Heart left ventricle (tissue), 13 donors: ENCODE data around the gene MVB12A.

Experiments used
- POLR2A ChIP-seq, 2 donors: fragments of 450-650 bp; IDR thresholded peaks; one replicate each; pipeline ENCODE4 v1.6.1; 2017; ENCODE audit warnings: antibody characterized with exemption in 2 of 2, mild to moderate bottlenecking in 2 of 2, moderate library complexity in 2 of 2
- TF ChIP-seq, protein P1 (sequence below), 12 donors: fragments of 200-600 bp; sonication (generic) in 4 of 12; IDR thresholded peaks; one replicate each; pipeline versions ENCODE4 v1.5.0 to v1.8.0; 2018 to 2022; ENCODE audit warnings: antibody characterized with exemption in 12 of 12, mild to moderate bottlenecking in 5 of 12
- donor health status: ischemic (EF 13 %, LVEDD 7.1; RV severe dilation, severe dysfunction).
- donor health status: DM: no; HTN: yes; CAD: no.
- donor health status: DM: no; HTN: no; CAD: no.
- donor health status: ischemic (EF 25% LVEDD 6.9; RV normal size, moderate dysfunction).
- donor health status: ischemic (EF 25% LVEDD 5.7; RV mildly dilated, moderate dysfunction).
- donor health status: ischemic (EF 35%, LVEDD 5.7; RV mildly dilated, moderate dysfunction).
- donor health status: nonischemic (EF 11% LVEDD 7.7; RV severe dilation, severe dysfunction).
- donor health status: DM: yes; HTN: yes; CAD: no.
- donor health status: PGD.
- donor health status: ischemic (EF 29% LVEDD 5.4; RV normal size, mild dysfunction).
- donor health status: nonischemic (EF 23%, LVEDD 6.1; RV moderate dilation, normal function).

DNA sequence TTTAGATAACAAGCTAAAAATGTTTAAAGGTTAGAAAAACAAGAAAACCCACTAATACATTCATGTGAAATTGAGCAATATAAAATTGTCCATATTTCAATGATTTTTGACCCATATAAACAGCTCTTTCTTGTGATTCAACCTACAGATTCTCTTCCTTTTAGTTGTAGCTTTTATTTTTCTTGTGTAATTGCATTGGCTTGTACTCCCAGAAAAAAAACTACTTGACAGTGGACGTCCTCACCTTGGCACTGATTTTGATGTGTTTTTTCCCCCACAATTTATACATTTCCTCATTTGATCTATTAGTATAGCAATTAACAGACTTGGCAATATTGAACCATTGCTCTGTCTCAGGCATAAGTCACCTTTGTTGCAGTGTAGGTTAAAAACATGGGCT is 30.6 kb upstream of the MVB12A start:
- TF ChIP-seq, protein P1, sequence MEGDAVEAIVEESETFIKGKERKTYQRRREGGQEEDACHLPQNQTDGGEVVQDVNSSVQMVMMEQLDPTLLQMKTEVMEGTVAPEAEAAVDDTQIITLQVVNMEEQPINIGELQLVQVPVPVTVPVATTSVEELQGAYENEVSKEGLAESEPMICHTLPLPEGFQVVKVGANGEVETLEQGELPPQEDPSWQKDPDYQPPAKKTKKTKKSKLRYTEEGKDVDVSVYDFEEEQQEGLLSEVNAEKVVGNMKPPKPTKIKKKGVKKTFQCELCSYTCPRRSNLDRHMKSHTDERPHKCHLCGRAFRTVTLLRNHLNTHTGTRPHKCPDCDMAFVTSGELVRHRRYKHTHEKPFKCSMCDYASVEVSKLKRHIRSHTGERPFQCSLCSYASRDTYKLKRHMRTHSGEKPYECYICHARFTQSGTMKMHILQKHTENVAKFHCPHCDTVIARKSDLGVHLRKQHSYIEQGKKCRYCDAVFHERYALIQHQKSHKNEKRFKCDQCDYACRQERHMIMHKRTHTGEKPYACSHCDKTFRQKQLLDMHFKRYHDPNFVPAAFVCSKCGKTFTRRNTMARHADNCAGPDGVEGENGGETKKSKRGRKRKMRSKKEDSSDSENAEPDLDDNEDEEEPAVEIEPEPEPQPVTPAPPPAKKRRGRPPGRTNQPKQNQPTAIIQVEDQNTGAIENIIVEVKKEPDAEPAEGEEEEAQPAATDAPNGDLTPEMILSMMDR (IDR thresholded peaks at IDR 0.05), result no peak
- TF ChIP-seq POLR2A (IDR thresholded peaks at IDR 0.05), result no peak
